Endothelial cell (in vitro differentiated cells): ENCODE data around the gene NPPC. TPM values are rescaled to one million over a fixed set of nuclear protein-coding genes. Genes with fewer than 3 reads are reported as not detected.

Experiments used
- DNase-seq: peaks from one replicate; pipeline ENCODE4 v3.0.0; 2021; ENCODE audit warnings: low spot score
- H3K27ac Mint-ChIP-seq: one replicate; pipeline ENCODE4 v1.8.0; 2021; ENCODE audit warnings: mixed read lengths, inconsistent platforms; ENCODE audit not compliant: unreplicated experiment
- H3K27me3 Mint-ChIP-seq: one replicate; pipeline ENCODE4 v1.8.0; 2021; ENCODE audit warnings: mild to moderate bottlenecking, moderate library complexity, mixed read lengths, inconsistent platforms; ENCODE audit not compliant: unreplicated experiment
- H3K36me3 Mint-ChIP-seq: one replicate; pipeline ENCODE4 v1.8.0; 2021; ENCODE audit warnings: mild to moderate bottlenecking, low read depth, mixed read lengths, inconsistent platforms; ENCODE audit not compliant: unreplicated experiment
- H3K4me1 Mint-ChIP-seq: one replicate; pipeline ENCODE4 v1.8.0; 2021; ENCODE audit warnings: mild to moderate bottlenecking, mixed read lengths, inconsistent platforms; ENCODE audit not compliant: unreplicated experiment
- H3K4me3 Mint-ChIP-seq: one replicate; pipeline ENCODE4 v1.8.0; 2021; ENCODE audit warnings: mild to moderate bottlenecking, mixed read lengths, inconsistent platforms; ENCODE audit not compliant: unreplicated experiment
- H3K9me3 Mint-ChIP-seq: one replicate; pipeline ENCODE4 v1.8.0; 2021; ENCODE audit warnings: mixed read lengths, inconsistent platforms; ENCODE audit not compliant: unreplicated experiment
- total RNA-seq: library from RNA; stranded (reverse); fragmentation: NEBNext Ultra II Directional; extraction: Animal tissue kit (Norgen Biotek cat#: 25700); gene quantifications from one replicate; pipeline ENCODE4 v1.2.1, GENCODE V29; 2021; ENCODE audit not compliant: unreplicated experiment
- TF ChIP-seq, protein P1 (sequence below): fragments of 200-600 bp; sonication (generic); IDR thresholded peaks from one replicate; pipeline ENCODE4 v1.5.0; 2021; ENCODE audit warnings: antibody characterized with exemption; ENCODE audit not compliant: unreplicated experiment

The NPPC gene
- total RNA-seq, 1 donor from 2014 or later = 11.4 TPM

DNA sequence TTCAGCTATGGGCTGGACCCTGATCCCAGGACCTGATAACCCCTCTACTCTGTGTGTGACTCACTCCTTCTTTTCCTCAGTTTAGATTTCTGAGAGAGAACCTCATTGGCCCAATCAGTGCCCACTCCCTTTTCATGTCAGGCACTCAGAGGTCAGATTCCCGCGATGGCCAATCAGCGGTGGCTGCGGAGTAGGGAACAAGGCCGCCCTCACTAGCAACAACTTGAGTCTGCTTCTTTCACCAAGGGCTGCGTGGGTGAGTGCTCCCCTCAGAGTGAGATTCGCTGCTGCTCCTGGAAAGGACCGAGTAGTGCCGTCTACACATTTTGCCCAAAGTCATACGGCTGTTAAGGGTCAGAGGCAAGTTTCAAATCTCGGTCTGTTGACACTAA is 34.7 kb downstream of the NPPC start:
- no peaks in the 10 kb centered on the region for H3K9me3 Mint-ChIP-seq
- TF ChIP-seq, protein P1, sequence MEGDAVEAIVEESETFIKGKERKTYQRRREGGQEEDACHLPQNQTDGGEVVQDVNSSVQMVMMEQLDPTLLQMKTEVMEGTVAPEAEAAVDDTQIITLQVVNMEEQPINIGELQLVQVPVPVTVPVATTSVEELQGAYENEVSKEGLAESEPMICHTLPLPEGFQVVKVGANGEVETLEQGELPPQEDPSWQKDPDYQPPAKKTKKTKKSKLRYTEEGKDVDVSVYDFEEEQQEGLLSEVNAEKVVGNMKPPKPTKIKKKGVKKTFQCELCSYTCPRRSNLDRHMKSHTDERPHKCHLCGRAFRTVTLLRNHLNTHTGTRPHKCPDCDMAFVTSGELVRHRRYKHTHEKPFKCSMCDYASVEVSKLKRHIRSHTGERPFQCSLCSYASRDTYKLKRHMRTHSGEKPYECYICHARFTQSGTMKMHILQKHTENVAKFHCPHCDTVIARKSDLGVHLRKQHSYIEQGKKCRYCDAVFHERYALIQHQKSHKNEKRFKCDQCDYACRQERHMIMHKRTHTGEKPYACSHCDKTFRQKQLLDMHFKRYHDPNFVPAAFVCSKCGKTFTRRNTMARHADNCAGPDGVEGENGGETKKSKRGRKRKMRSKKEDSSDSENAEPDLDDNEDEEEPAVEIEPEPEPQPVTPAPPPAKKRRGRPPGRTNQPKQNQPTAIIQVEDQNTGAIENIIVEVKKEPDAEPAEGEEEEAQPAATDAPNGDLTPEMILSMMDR = no peak
- no peak overlapping the region for H3K27ac Mint-ChIP-seq
- no peak for DNase-seq
- peaks cover 6% of the 10 kb centered on the region for H3K27me3 Mint-ChIP-seq
- H3K36me3 Mint-ChIP-seq = no peaks in the 10 kb centered on the region
- H3K4me3 Mint-ChIP-seq = no peak overlapping the region
- peaks cover 21% of the 10 kb centered on the region for H3K4me1 Mint-ChIP-seq

DNA sequence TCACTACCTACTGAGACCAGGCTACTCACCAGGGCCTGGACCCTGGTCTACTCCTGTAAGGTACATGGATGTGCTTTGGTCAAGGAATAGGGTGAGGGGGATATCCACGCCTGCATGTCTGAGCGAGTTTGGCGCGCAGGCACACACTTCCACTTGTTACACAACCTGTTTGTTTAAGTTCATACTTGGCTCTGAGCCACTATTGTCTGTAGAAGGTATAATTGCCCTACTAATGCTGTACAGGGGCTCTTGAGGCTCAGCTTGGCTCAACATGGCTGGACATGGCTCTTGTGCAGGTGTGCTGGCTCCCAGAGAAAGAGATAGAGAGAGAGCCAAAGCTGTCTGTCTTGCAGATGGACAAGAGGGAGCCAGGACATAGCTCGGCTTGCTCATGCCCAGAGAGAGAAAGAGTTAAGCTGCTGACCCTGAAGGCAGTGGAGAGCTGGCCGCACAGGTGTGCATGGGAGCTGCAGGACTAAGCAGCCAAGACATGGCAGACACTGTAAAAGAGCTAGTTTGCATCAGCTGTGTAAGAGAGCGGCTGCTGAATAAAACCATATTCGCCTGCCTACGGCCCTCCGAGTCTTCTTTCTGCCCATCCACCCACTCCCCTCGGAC is 35.2 kb downstream of the NPPC start:
- peaks cover 21% of the 10 kb centered on the region for H3K4me1 Mint-ChIP-seq
- no peak for DNase-seq
- peaks cover 6% of the 10 kb centered on the region for H3K27me3 Mint-ChIP-seq
- no peak overlapping the region for H3K4me3 Mint-ChIP-seq
- H3K9me3 Mint-ChIP-seq = no peaks in the 10 kb centered on the region
- no peaks in the 10 kb centered on the region for H3K36me3 Mint-ChIP-seq
- no peak overlapping the region for H3K27ac Mint-ChIP-seq
- TF ChIP-seq, protein P1 = no peak

DNA sequence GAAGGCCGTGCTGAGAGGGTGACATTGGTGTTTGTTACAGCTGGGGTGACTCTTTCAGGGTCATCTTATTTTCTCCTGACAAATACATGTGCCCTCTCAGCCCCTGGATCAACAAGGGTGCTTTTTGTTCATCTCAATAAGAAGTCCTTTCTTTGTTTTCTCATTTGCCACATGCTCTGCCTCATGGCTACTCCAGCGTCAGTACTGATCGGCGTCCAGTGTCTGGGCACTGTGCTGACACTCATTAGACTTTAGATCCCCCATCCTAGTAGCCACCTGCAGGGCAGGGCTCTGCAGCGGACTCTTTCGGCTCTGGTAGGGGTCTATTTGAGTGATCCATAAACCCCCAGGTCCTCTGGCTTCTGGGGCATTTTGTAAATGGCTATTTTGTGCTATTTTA is 38.4 kb downstream of the NPPC start:
- H3K36me3 Mint-ChIP-seq = no peaks in the 10 kb centered on the region
- DNase-seq = no peak
- H3K4me3 Mint-ChIP-seq = peak overlapping the region; percentile 10
- TF ChIP-seq, protein P1 = no peak
- H3K9me3 Mint-ChIP-seq = no peaks in the 10 kb centered on the region
- H3K27ac Mint-ChIP-seq = no peak overlapping the region
- H3K4me1 Mint-ChIP-seq = peaks cover 18% of the 10 kb centered on the region
- H3K27me3 Mint-ChIP-seq = peaks cover 6% of the 10 kb centered on the region

DNA sequence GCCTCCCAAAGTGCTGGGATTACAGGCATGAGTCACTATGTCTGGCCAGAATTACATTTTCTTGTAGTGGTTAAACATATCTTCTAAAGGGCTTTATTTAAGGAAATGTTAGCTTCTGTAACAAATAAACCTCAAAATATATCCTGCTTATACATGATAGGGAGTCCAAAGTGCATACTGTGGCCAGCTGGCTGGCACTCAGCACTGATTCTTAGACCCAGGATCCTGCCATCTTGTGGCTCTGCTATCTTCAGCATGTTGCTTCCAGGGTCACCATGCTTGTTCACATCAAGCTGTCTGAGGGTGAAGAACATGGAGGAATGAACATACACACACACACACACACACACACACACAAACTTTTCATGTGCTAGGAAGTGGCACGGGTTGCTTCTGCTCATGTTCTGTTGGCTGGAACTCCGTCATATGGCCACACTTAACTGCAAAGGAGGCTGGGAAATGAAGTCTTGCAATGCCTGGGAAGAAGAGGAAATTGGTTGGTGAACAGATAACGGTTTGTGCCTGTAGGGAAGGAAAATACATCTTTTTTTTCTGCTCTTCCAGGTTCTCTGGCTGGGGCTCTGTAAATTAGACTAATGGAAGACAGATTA is 40.0 kb downstream of the NPPC start:
- TF ChIP-seq, protein P1 = no peak
- no peak for DNase-seq
- Mint-ChIP-seq H3K36me3 (no peaks in the 10 kb centered on the region), H3K27ac (no peak overlapping the region), H3K9me3 (no peaks in the 10 kb centered on the region), H3K27me3 (peaks cover 7% of the 10 kb centered on the region), H3K4me1 (peaks cover 8% of the 10 kb centered on the region), H3K4me3 (no peak overlapping the region)

DNA sequence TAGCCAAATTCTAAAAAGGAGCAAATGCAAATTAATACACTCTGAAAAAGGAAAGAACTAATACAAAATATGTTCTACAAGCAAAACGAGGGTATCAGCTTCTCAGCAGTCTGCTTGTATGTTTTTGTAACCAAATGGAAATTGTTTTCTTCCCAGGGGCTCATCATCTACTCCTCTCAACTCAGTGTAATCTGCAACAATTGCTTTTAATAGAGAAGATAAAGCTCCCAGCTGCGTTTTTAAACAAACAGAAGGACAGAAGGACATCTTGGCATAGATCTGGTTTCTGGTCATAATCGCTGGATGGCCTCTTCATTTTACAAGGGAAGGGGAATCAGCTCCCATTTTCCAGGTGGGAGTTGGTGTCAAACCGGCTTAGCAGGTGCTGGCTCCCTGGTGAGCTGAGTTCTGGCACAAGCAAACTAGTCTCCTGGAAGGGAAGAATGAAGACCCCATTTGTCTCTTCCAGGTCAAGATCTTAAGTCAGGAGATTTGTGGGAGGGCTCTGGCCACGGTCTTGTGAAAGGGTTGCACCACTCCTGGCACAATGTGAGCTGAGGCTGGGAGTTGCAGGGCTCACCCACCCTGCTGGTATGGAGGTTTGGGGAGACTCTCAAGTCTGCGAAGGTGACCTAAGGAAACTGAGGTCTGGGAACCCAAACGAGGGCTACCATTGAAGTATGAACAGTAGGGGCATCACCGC is 41.6 kb downstream of the NPPC start:
- no peak overlapping the region for H3K4me3 Mint-ChIP-seq
- TF ChIP-seq, protein P1 = no peak
- H3K9me3 Mint-ChIP-seq = no peaks in the 10 kb centered on the region
- no peaks in the 10 kb centered on the region for H3K36me3 Mint-ChIP-seq
- H3K27me3 Mint-ChIP-seq = peaks cover 6% of the 10 kb centered on the region
- H3K4me1 Mint-ChIP-seq = no peaks in the 10 kb centered on the region
- H3K27ac Mint-ChIP-seq = no peak overlapping the region
- DNase-seq = no peak
